Right cardiac atrium (tissue), 5 donors: ENCODE results near the gene UNC5CL. TPM values are rescaled to one million over a fixed set of nuclear protein-coding genes. Genes with fewer than 3 reads are reported as not detected.

Experiments
- ATAC-seq, 2 donors: fragments of 200-7000 bp; cut with Tn5 transposase; one replicate each; pipeline versions ENCODE4 v1.8.0 to v1.9.1; 2020; ENCODE audit warnings: moderate library complexity in 2 of 2, mild to moderate bottlenecking in 1 of 2
- DNase-seq, 3 donors: peaks; one replicate each; pipeline ENCODE4 v3.0.0-alpha.2; 2020
- H3K27ac ChIP-seq: one replicate; pipeline ENCODE4 v1.5.1; 2013; ENCODE audit warnings: mild to moderate bottlenecking, low read length, control low read depth, moderate library complexity
- H3K27me3 ChIP-seq: one replicate; pipeline ENCODE4 v1.6.1; 2013; ENCODE audit not compliant: control insufficient read depth, insufficient read depth
- H3K4me1 ChIP-seq: one replicate; pipeline ENCODE4 v1.6.1; 2013; ENCODE audit warnings: low read length; ENCODE audit not compliant: control insufficient read depth, insufficient read depth
- H3K4me3 ChIP-seq: one replicate; pipeline ENCODE4 v1.5.1; 2013; ENCODE audit warnings: low read length, control low read depth
- H3K9me3 ChIP-seq: one replicate; pipeline ENCODE4 v1.6.1; 2013; ENCODE audit warnings: low read length; ENCODE audit not compliant: control insufficient read depth
- WGBS: extraction: QIAGEN DNeasy Blood & Tissue Kit; methylation state at CpG from one replicate; pipeline ENCODE4 v1.1.7; 2013; 5-methylcytosine and 5-hydroxymethylcytosine counted together
- intact Hi-C, 4 donors: fragments of 100-400 bp; cut with DNase I; formaldehyde crosslinking; loops; one replicate each; pipeline versions ENCODE4 v1.11.0 to v1.14.0; 2022 to 2023
- polyA plus RNA-seq: library from polyadenylated mRNA; stranded (reverse); fragments of 200-250 nt; gene quantifications from one replicate; pipeline ENCODE4 v1.2.3, GENCODE V29; 2013
- total RNA-seq, 4 donors: library from RNA; stranded (reverse); fragmentation: NEBNext Ultra II Directional; extraction: Animal tissue kit (Norgen Biotek cat#: 25700); gene quantifications; one replicate each; pipeline ENCODE4 v1.2.1, GENCODE V29; 2021
- donor health status: healthy with polysubstance abuse.
- donor health status: DM: no; HTN: yes; CAD: no.
- donor health status: DM: no; HTN: no; CAD: no.
- donor health status: DM: no; HTN: yes; CAD: no; lungs with severe emphysema.
- donor health status: DM: yes; HTN: yes; CAD: no.

Gene UNC5CL
- total and polyA plus RNA-seq, 5 donors = 0.46 to 0.85 (median 0.70) TPM

- peak in 1 of 2 donors; percentile 21 for ATAC-seq
Observed at GRCh38 chr6:41061196-41061726, 22.2 kb upstream of the UNC5CL start.

GRCh38 chr6:41059556-41059955 lies 20.5 kb upstream of the UNC5CL start:
- 86% methylated on average over 1 of the region's 1 CpG for WGBS
- DNase-seq (no peak), ATAC-seq (no peak)
- Histone ChIP-seq H3K4me3 (no peak overlapping the region), H3K27me3 (no peaks in the 10 kb centered on the region), H3K27ac (peak overlapping the region; percentile 82), H3K4me1 (peaks cover 18% of the 10 kb centered on the region), H3K9me3 (no peaks in the 10 kb centered on the region)
- intact Hi-C loops = no loop called here

More at GRCh38 chr6:41061196-41061726, 22.2 kb upstream of the UNC5CL start:
- intact Hi-C loops = loop anchor here in 2 of 4 donors (5.0 to 10.0 kb wide), 2 partner anchors 54 to 56 kb away; no protein-coding TSS in a partner anchor
- WGBS = 70% methylated on average over 13 of the region's 13 CpGs
- Histone ChIP-seq H3K27me3 (no peaks in the 10 kb centered on the region), H3K9me3 (no peaks in the 10 kb centered on the region), H3K4me3 (no peak overlapping the region), H3K27ac (peak overlapping the region; percentile 85), H3K4me1 (peaks cover 15% of the 10 kb centered on the region)
- no peak for DNase-seq

GRCh38 chr6:41058783-41059181 lies 19.8 kb upstream of the UNC5CL start:
- Histone ChIP-seq H3K9me3 (no peaks in the 10 kb centered on the region), H3K4me1 (peaks cover 18% of the 10 kb centered on the region), H3K27ac (peak overlapping the region; percentile 82), H3K27me3 (no peaks in the 10 kb centered on the region), H3K4me3 (no peak overlapping the region)
- intact Hi-C loops = no loop called here
- DNase-seq (no peak), ATAC-seq (no peak)
- WGBS = 46% methylated on average over 2 of the region's 2 CpGs

- WGBS = 65% methylated on average over 6 of the region's 6 CpGs
- Histone ChIP-seq H3K4me3 (no peak overlapping the region), H3K27me3 (no peaks in the 10 kb centered on the region), H3K9me3 (no peaks in the 10 kb centered on the region), H3K27ac (peak overlapping the region; percentile 71), H3K4me1 (peaks cover 18% of the 10 kb centered on the region)
- ATAC-seq (no peak), DNase-seq (no peak)
- intact Hi-C loops = no loop called here
Observed at GRCh38 chr6:41056768-41057490, 17.9 kb upstream of the UNC5CL start.

- H3K4me1 ChIP-seq = peaks cover 14% of the 10 kb centered on the region
- H3K9me3 ChIP-seq = no peaks in the 10 kb centered on the region
- ATAC-seq = peak; percentile 61 to 66
- DNase-seq = peak in 1 of 3 donors; percentile 63
- intact Hi-C loops = no loop called here
- WGBS = 47% methylated on average over 3 of the region's 3 CpGs
- peak overlapping the region; percentile 93 for H3K27ac ChIP-seq
- no peaks in the 10 kb centered on the region for H3K27me3 ChIP-seq
- H3K4me3 ChIP-seq = peak overlapping the region; percentile 36
Observed at GRCh38 chr6:41055149-41055548, 16.1 kb upstream of the UNC5CL start.

GRCh38 chr6:41054511-41054910 lies 15.5 kb upstream of the UNC5CL start:
- Histone ChIP-seq H3K4me1 (peaks cover 14% of the 10 kb centered on the region), H3K9me3 (no peaks in the 10 kb centered on the region), H3K27ac (peak overlapping the region; percentile 55), H3K27me3 (no peaks in the 10 kb centered on the region), H3K4me3 (peak overlapping the region; percentile 36)
- DNase-seq (no peak), ATAC-seq (no peak)
- WGBS = 72% methylated on average over 3 of the region's 3 CpGs
- intact Hi-C loops = no loop called here

- ATAC-seq = peak; percentile 85 to 90
- no peaks in the 10 kb centered on the region for H3K27me3 ChIP-seq
- DNase-seq = peak; percentile 75 to 92 (median 90)
- 41% methylated on average over 5 of the region's 5 CpGs for WGBS
- intact Hi-C loops = no loop called here
- peak within 1 kb of the TSS; percentile 81 for H3K27ac ChIP-seq
- peaks cover 7% of the 10 kb centered on the region for H3K4me1 ChIP-seq
- no peaks in the 10 kb centered on the region for H3K9me3 ChIP-seq
- H3K4me3 ChIP-seq = peak within 1 kb of the TSS; percentile 36
Observed at GRCh38 chr6:41053041-41053440, 14.0 kb upstream of the UNC5CL start, which contains the start of gene APOBEC2. APOBEC2 (plus strand) TSS chr6:41053202; CDS start chr6:41053348, 146 bp downstream.

- Histone ChIP-seq H3K4me3 (no peak overlapping the region), H3K27ac (no peak overlapping the region), H3K9me3 (no peaks in the 10 kb centered on the region), H3K4me1 (peaks cover 3% of the 10 kb centered on the region), H3K27me3 (no peaks in the 10 kb centered on the region)
- intact Hi-C loops = no loop called here
- ATAC-seq (no peak), DNase-seq (no peak)
- WGBS = 50% methylated on average over 5 of the region's 5 CpGs
Observed at GRCh38 chr6:41051873-41052272, 12.9 kb upstream of the UNC5CL start.

GRCh38 chr6:41050536-41050935 lies 11.5 kb upstream of the UNC5CL start:
- ATAC-seq = no peak
- no peak overlapping the region for H3K4me3 ChIP-seq
- H3K27ac ChIP-seq = no peak overlapping the region
- no peak for DNase-seq
- no peaks in the 10 kb centered on the region for H3K9me3 ChIP-seq
- intact Hi-C loops = no loop called here
- no peaks in the 10 kb centered on the region for H3K4me1 ChIP-seq
- WGBS = 54% methylated on average over 3 of the region's 3 CpGs
- H3K27me3 ChIP-seq = no peaks in the 10 kb centered on the region

- DNase-seq (no peak), ATAC-seq (no peak)
- no peaks in the 10 kb centered on the region for H3K4me1 ChIP-seq
- 79% methylated on average over 7 of the region's 7 CpGs for WGBS
- H3K27me3 ChIP-seq = no peaks in the 10 kb centered on the region
- H3K9me3 ChIP-seq = no peaks in the 10 kb centered on the region
- intact Hi-C loops = no loop called here
- no peak overlapping the region for H3K4me3 ChIP-seq
- peak overlapping the region; percentile 8 for H3K27ac ChIP-seq
Observed at GRCh38 chr6:41049955-41050354, 10.9 kb upstream of the UNC5CL start.

- no peaks in the 10 kb centered on the region for H3K4me1 ChIP-seq
- intact Hi-C loops = no loop called here
- H3K27ac ChIP-seq = peak overlapping the region; percentile 63
- ATAC-seq = no peak
- WGBS = 51% methylated on average over 1 of the region's 1 CpG
- H3K27me3 ChIP-seq = no peaks in the 10 kb centered on the region
- H3K9me3 ChIP-seq = no peaks in the 10 kb centered on the region
- H3K4me3 ChIP-seq = no peak overlapping the region
- no peak for DNase-seq
Observed at GRCh38 chr6:41049521-41049920, 10.5 kb upstream of the UNC5CL start.
